Measurements from ENCODE around the gene PDIA6. TPM values are rescaled to one million over a fixed set of nuclear protein-coding genes. Genes with fewer than 3 reads are reported as not detected.
"Not testable (repeated sequence)": the region's sequence is repeated elsewhere in the genome, so short reads cannot be mapped to it uniquely, and the experiment has no call there.

PDIA6 gene
- total RNA-seq, 6 experiments from 2014 or later: 336 to 356 (median 351) TPM

DNA sequence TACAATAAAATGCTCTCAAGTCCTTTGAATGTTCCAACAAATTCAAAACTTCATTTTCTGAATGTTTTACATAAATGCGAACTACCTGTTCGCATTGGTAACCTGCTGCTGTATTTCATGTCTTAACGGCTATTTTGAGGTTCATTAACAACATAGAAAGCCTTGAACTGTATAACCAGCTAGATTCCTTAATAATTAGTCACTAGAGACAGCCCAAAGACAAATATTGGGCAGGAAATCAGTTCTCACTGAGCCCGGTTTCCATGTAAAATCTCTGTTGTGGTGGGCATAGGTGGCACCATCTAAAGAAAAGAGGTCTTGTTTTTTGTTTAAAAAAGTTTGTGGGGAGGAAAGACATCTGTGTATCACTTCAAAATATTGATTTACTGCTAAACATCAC, 29.2 kb downstream of the PDIA6 start:
- no peak for DNase-seq
- Mint-ChIP-seq H3K36me3 (ENCODE audit: low read depth) (peaks cover 40% of the 10 kb centered on the region), H3K9me3 (no peaks in the 10 kb centered on the region), H3K27ac (no peak overlapping the region), H3K4me1 (ENCODE audit: low read depth) (peaks cover 13% of the 10 kb centered on the region), H3K27me3 (ENCODE audit: insufficient read depth) (peaks cover 2% of the 10 kb centered on the region), H3K4me3 (no peak overlapping the region)
- TF ChIP-seq, protein P1, sequence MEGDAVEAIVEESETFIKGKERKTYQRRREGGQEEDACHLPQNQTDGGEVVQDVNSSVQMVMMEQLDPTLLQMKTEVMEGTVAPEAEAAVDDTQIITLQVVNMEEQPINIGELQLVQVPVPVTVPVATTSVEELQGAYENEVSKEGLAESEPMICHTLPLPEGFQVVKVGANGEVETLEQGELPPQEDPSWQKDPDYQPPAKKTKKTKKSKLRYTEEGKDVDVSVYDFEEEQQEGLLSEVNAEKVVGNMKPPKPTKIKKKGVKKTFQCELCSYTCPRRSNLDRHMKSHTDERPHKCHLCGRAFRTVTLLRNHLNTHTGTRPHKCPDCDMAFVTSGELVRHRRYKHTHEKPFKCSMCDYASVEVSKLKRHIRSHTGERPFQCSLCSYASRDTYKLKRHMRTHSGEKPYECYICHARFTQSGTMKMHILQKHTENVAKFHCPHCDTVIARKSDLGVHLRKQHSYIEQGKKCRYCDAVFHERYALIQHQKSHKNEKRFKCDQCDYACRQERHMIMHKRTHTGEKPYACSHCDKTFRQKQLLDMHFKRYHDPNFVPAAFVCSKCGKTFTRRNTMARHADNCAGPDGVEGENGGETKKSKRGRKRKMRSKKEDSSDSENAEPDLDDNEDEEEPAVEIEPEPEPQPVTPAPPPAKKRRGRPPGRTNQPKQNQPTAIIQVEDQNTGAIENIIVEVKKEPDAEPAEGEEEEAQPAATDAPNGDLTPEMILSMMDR (IDR thresholded peaks at IDR 0.05): no peak

DNA sequence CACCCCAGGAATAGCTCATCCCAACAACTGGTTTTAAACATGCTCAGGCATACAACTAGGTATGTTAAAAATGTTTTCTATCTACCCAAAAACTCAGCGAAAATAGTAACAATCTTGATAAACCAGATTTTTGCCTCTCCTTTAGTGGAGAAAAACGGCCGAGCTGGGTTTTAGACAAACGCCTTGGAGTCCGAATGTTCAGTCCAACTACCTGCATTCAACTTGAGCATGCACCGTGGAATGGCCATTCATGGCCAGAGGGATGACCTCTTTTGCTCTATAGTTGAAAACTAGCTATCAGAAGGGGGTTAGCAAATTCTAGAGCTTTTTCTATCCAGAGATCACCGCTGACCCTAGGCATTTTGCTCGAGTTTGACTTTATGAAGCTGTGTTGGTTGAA, 30.8 kb downstream of the PDIA6 start:
- peaks cover 24% of the 10 kb centered on the region for H3K36me3 Mint-ChIP-seq (ENCODE audit: low read depth)
- H3K27me3 Mint-ChIP-seq (ENCODE audit: insufficient read depth): peaks cover 2% of the 10 kb centered on the region
- H3K27ac Mint-ChIP-seq: no peak overlapping the region
- no peak for DNase-seq
- H3K9me3 Mint-ChIP-seq: no peaks in the 10 kb centered on the region
- TF ChIP-seq, protein P1 (IDR thresholded peaks at IDR 0.05): no peak
- no peak overlapping the region for H3K4me3 Mint-ChIP-seq
- peaks cover 13% of the 10 kb centered on the region for H3K4me1 Mint-ChIP-seq (ENCODE audit: low read depth)

DNA sequence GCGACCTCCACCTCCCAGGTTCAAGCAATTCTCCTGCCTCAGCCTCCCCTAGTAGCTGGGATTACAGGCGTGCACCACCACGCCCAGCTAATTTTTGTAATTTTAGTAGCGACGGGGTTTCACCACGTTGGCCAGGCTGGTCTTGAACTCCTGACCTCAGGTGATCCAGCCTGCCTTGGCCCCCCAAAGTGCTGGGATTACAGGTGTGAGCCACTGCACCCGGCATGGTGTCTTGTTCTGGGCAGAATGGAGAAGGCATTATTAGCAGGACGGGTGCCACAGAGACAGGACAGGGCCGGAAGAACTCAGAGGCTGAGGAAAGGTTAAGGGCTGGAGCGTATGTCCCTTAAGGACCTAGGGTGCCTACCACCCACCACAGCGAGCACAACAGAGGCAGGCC, 31.8 kb downstream of the PDIA6 start:
- DNase-seq; H3K27ac Mint-ChIP-seq; H3K9me3 Mint-ChIP-seq; H3K4me3 Mint-ChIP-seq; H3K27me3 Mint-ChIP-seq (ENCODE audit: insufficient read depth): not testable (repeated sequence)
- Mint-ChIP-seq H3K4me1 (ENCODE audit: low read depth) (peaks cover 13% of the 10 kb centered on the region), H3K36me3 (ENCODE audit: low read depth) (peaks cover 23% of the 10 kb centered on the region)

DNA sequence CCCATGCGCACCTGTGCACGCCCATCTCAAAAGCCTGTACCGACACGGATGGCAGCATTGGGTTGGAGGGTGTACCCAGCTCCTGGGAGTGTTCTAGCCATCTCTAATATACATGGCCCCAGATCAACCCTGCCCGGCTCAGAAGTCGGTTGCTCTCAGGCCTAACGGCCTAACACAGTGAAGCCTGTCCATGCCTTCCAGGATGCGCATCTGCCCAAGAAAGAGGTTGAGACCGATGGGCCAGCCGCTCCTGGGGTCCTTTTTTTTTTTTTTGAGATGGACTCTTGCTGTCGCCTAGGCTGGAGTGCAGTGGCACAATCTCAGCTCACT, 32.1 kb downstream of the PDIA6 start:
- Mint-ChIP-seq H3K4me3 (no peak overlapping the region), H3K36me3 (ENCODE audit: low read depth) (peaks cover 23% of the 10 kb centered on the region), H3K27me3 (ENCODE audit: insufficient read depth) (no peaks in the 10 kb centered on the region; the same call in none of the 2 replicates), H3K27ac (no peak overlapping the region), H3K4me1 (ENCODE audit: low read depth) (peaks cover 13% of the 10 kb centered on the region), H3K9me3 (no peaks in the 10 kb centered on the region)
- DNase-seq: no peak
- TF ChIP-seq, protein P1 (IDR thresholded peaks at IDR 0.05): no peak

DNA sequence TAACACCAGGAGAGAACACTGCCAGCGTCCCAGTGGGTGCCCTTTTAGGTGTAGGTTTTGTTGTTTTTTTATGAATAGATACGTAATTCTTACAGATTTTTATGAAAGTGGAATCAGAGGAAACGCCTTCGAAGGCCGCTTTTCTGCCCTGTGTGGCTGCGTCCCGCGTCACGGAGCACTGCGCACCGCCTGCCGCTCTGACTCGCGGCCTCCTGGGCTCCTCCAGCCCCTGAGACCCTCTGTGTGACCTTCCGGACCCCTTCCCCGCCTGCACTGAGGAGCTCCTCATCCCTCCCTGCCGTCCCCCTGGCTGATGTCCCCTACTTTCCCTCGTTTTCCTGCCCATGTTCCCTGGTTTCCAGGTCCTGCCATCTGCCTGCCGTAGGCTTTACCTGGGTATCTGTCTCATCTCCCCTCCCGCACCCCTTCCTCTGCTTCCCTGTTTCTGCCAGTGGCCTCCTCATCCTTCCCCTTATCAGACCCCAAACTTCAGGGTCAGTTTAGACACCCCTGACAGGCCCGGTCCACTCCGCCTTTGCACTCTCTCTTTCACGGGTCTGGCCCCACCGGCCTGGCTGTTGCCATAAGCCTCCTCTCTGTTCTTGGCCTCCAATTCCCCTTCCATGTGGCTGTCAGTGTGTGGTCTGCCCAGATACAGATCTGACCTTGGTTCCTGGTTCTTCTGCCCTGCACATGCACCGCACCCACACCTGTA, 32.7 kb downstream of the PDIA6 start:
- Mint-ChIP-seq H3K36me3 (ENCODE audit: low read depth) (peaks cover 18% of the 10 kb centered on the region), H3K4me3 (no peak overlapping the region), H3K27ac (no peak overlapping the region), H3K9me3 (no peaks in the 10 kb centered on the region), H3K4me1 (ENCODE audit: low read depth) (peaks cover 13% of the 10 kb centered on the region), H3K27me3 (ENCODE audit: insufficient read depth) (no peaks in the 10 kb centered on the region; the same call in none of the 2 replicates)
- TF ChIP-seq, protein P1 (IDR thresholded peaks at IDR 0.05): no peak
- DNase-seq: no peak

DNA sequence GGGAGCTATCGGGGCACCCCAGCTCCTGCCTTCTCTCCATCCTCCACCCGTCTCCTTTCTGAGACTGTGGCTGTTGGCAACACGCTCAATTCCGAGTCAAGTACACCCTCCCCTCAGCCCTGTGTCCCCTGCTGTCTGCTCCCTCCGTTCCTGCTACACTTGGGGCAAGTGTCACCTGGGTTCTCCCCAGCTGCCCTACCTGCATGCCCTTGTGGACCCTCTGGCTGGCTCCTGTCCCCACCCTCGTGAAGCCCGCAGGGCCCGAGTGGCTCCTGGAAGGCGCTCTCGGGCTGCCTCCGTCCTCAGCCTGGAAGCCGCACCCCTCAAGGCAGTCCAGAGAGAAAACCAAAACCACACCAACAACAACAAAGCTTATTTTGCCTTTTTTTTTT, 33.9 kb downstream of the PDIA6 start:
- no peak for DNase-seq
- Mint-ChIP-seq H3K4me3 (no peak overlapping the region), H3K27me3 (ENCODE audit: insufficient read depth) (no peaks in the 10 kb centered on the region; the same call in none of the 2 replicates), H3K4me1 (ENCODE audit: low read depth) (peaks cover 7% of the 10 kb centered on the region), H3K27ac (no peak overlapping the region), H3K9me3 (no peaks in the 10 kb centered on the region), H3K36me3 (ENCODE audit: low read depth) (peaks cover 9% of the 10 kb centered on the region)
- TF ChIP-seq, protein P1 (IDR thresholded peaks at IDR 0.05): no peak
